ENCODE results near the gene NTRK2. TPM values are rescaled to one million over a fixed set of nuclear protein-coding genes. Genes with fewer than 3 reads are reported as not detected.

The NTRK2 gene
- total RNA-seq, 1 donor from 2014 or later = 0.46 TPM

- TF ChIP-seq CTCF (conservative IDR thresholded peaks at IDR 0.05; ENCODE audit: low read depth, low read length) = no peak
- H3K4me3 ChIP-seq (ENCODE audit: low read depth, low read length) = no peak overlapping the region
- DNase-seq (ENCODE audit: low read depth) = no peak
Measured at GRCh38 chr9:84781931-84782866, 112.7 kb downstream of the NTRK2 start.

GRCh38 chr9:84785792-84786547 is 116.4 kb downstream of the NTRK2 start:
- no peak for DNase-seq (ENCODE audit: low read depth)
- TF ChIP-seq CTCF (conservative IDR thresholded peaks at IDR 0.05; ENCODE audit: low read depth, low read length) = no peak
- H3K4me3 ChIP-seq (ENCODE audit: low read depth, low read length) = no peak overlapping the region

GRCh38 chr9:84788803-84789462 is 119.4 kb downstream of the NTRK2 start:
- H3K4me3 ChIP-seq (ENCODE audit: low read depth, low read length) = no peak overlapping the region
- no peak for DNase-seq (ENCODE audit: low read depth)
- TF ChIP-seq CTCF (conservative IDR thresholded peaks at IDR 0.05; ENCODE audit: low read depth, low read length) = no peak

- no peak for TF ChIP-seq CTCF (conservative IDR thresholded peaks at IDR 0.05; ENCODE audit: low read depth, low read length)
- no peak overlapping the region for H3K4me3 ChIP-seq (ENCODE audit: low read depth, low read length)
- no peak for DNase-seq (ENCODE audit: low read depth)
Measured at GRCh38 chr9:84789463-84789830, 119.9 kb downstream of the NTRK2 start.

- TF ChIP-seq CTCF (conservative IDR thresholded peaks at IDR 0.05; ENCODE audit: low read depth, low read length) = no peak
- H3K4me3 ChIP-seq (ENCODE audit: low read depth, low read length) = no peak overlapping the region
- no peak for DNase-seq (ENCODE audit: low read depth)
Measured at GRCh38 chr9:84791643-84792042, 122.1 kb downstream of the NTRK2 start.

GRCh38 chr9:84793251-84793650 is 123.7 kb downstream of the NTRK2 start:
- DNase-seq (ENCODE audit: low read depth) = no peak
- no peak overlapping the region for H3K4me3 ChIP-seq (ENCODE audit: low read depth, low read length)
- no peak for TF ChIP-seq CTCF (conservative IDR thresholded peaks at IDR 0.05; ENCODE audit: low read depth, low read length)

Measured in epithelial cell of proximal tubule (primary cell).